ENCODE data around the gene TPH1.

GRCh38 chr11:18065572-18065971, 19.5 kb upstream of the TPH1 start:
- TF ChIP-seq, protein P1, sequence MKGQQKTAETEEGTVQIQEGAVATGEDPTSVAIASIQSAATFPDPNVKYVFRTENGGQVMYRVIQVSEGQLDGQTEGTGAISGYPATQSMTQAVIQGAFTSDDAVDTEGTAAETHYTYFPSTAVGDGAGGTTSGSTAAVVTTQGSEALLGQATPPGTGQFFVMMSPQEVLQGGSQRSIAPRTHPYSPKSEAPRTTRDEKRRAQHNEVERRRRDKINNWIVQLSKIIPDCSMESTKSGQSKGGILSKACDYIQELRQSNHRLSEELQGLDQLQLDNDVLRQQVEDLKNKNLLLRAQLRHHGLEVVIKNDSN (CRISPR knock-in tag; IDR thresholded peaks at IDR 0.05), result no peak
- TF ChIP-seq JUN (CRISPR knock-in tag; IDR thresholded peaks at IDR 0.05) (no peak), CTCF (IDR thresholded peaks at IDR 0.05) (no peak), NFYB (CRISPR knock-in tag; conservative IDR thresholded peaks at IDR 0.05; ENCODE audit: low read depth) (no peak), ARID4B (CRISPR knock-in tag; IDR thresholded peaks at IDR 0.05; ENCODE audit: borderline replicate concordance) (no peak), IRF2 (CRISPR knock-in tag; IDR thresholded peaks at IDR 0.05; ENCODE audit: borderline replicate concordance, low read depth) (no peak), ATF1 (CRISPR knock-in tag; IDR thresholded peaks at IDR 0.05) (no peak)
- TF ChIP-seq, protein P2, sequence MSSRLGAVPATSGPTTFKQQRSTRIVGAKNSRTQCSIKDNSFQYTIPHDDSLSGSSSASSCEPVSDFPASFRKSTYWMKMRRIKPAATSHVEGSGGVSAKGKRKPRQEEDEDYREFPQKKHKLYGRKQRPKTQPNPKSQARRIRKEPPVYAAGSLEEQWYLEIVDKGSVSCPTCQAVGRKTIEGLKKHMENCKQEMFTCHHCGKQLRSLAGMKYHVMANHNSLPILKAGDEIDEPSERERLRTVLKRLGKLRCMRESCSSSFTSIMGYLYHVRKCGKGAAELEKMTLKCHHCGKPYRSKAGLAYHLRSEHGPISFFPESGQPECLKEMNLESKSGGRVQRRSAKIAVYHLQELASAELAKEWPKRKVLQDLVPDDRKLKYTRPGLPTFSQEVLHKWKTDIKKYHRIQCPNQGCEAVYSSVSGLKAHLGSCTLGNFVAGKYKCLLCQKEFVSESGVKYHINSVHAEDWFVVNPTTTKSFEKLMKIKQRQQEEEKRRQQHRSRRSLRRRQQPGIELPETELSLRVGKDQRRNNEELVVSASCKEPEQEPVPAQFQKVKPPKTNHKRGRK (CRISPR knock-in tag; IDR thresholded peaks at IDR 0.05; ENCODE audit: borderline replicate concordance), result no peak
